ENCODE data around the gene NR3C2.

DNA sequence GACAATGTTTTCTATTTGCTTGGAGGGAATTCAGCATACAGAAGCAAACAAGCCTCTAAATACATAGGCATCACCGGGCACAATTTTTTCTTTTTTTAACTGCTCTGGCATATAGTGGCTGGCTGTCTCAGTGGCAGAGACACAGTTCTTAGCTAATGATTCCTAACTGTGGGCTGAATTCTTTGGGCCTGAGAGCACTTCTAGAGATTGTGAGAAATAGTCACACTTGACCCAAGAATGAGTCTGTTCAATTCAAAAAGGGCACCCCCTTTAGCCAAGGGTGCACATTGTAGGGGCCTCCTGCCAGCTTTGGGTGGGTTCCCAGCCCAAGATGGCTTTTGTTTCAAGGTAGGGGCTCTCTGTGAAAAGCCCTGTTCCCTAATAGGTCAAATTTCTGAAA lies 364.6 kb downstream of the NR3C2 start:
- TF ChIP-seq, protein P1, sequence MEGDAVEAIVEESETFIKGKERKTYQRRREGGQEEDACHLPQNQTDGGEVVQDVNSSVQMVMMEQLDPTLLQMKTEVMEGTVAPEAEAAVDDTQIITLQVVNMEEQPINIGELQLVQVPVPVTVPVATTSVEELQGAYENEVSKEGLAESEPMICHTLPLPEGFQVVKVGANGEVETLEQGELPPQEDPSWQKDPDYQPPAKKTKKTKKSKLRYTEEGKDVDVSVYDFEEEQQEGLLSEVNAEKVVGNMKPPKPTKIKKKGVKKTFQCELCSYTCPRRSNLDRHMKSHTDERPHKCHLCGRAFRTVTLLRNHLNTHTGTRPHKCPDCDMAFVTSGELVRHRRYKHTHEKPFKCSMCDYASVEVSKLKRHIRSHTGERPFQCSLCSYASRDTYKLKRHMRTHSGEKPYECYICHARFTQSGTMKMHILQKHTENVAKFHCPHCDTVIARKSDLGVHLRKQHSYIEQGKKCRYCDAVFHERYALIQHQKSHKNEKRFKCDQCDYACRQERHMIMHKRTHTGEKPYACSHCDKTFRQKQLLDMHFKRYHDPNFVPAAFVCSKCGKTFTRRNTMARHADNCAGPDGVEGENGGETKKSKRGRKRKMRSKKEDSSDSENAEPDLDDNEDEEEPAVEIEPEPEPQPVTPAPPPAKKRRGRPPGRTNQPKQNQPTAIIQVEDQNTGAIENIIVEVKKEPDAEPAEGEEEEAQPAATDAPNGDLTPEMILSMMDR (conservative IDR thresholded peaks at IDR 0.05; ENCODE audit: low read depth, low read length), result no peak
- TF ChIP-seq RAD21 (IDR thresholded peaks at IDR 0.05; ENCODE audit: low read length), result no peak
- no peak for TF ChIP-seq POLR2A (IDR thresholded peaks at IDR 0.05; ENCODE audit: low read depth, low read length)
- no peak for TF ChIP-seq SMC3 (IDR thresholded peaks at IDR 0.05; ENCODE audit: low read depth, low read length)

Measured in IMR-90 (cell line).